Measurements from ENCODE around the gene SCN1A. TPM values are rescaled to one million over a fixed set of nuclear protein-coding genes. Genes with fewer than 3 reads are reported as not detected.
"Not testable (repeated sequence)": the region's sequence is repeated elsewhere in the genome, so short reads cannot be mapped to it uniquely, and the experiment has no call there.

Gene SCN1A
- total and polyA plus RNA-seq, 2 experiments from 2014 or later = 0.08 TPM; not detected in 1

GRCh38 chr2:166104773-166105172 lies 23.0 kb downstream of the SCN1A start:
- no peaks in the 10 kb centered on the region for H3F3A ChIP-seq (ENCODE audit: insufficient read depth)
- H3K9me2 ChIP-seq (ENCODE audit: insufficient read depth) = no peaks in the 10 kb centered on the region
- no peak overlapping the region for H2AFZ ChIP-seq

GRCh38 chr2:166104084-166104483 lies 23.7 kb downstream of the SCN1A start:
- H3K9ac ChIP-seq = no peak overlapping the region
- 82 to 91% methylated on average over 1 of the region's 1 CpG for whole genome bisulfite sequencing, 2 experiments (ENCODE audit: low coverage in 1 of 2, low lambda C conversion rate in 2 of 2, missing lambda C conversion rate in 2 of 2)
- H3K4me2 ChIP-seq (ENCODE audit: unreplicated experiment) = no peak overlapping the region
- TF ChIP-seq EZH2phosphoT487 (IDR thresholded peaks at IDR 0.05; ENCODE audit: insufficient read depth, low read depth) (no peak), EZH2 (IDR thresholded peaks at IDR 0.05; ENCODE audit: insufficient read depth, poor library complexity, severe bottlenecking) (no peak)
- H3K4me1 ChIP-seq (ENCODE audit: insufficient read depth) = no peaks in the 10 kb centered on the region
- no peak overlapping the region for H3K27ac ChIP-seq
- no peaks in the 10 kb centered on the region for H3K79me2 ChIP-seq (ENCODE audit: insufficient read depth)
- in situ Hi-C loops (cut with MboI) = no loop called here
- no peak overlapping the region for H3K4me3 ChIP-seq
- no peaks in the 10 kb centered on the region for H4K20me1 ChIP-seq (ENCODE audit: insufficient read depth)
- no peaks in the 10 kb centered on the region for H3K27me3 ChIP-seq (replicated peaks; ENCODE audit: insufficient read depth)
- H3K9me3 ChIP-seq (ENCODE audit: low read depth) = no peaks in the 10 kb centered on the region
- H3K9me2 ChIP-seq (ENCODE audit: insufficient read depth) = no peaks in the 10 kb centered on the region
- H3K36me3 ChIP-seq (ENCODE audit: low read depth) = no peaks in the 10 kb centered on the region
- H3F3A ChIP-seq (ENCODE audit: insufficient read depth) = no peaks in the 10 kb centered on the region
- DNase-seq = no peak
- H2AFZ ChIP-seq = no peak overlapping the region

More at GRCh38 chr2:166104773-166105172, 23.0 kb downstream of the SCN1A start:
- Histone ChIP-seq H3K79me2 (ENCODE audit: insufficient read depth) (no peaks in the 10 kb centered on the region), H3K9me3 (ENCODE audit: low read depth) (no peaks in the 10 kb centered on the region), H3K4me3 (no peak overlapping the region), H3K9ac (no peak overlapping the region), H3K36me3 (ENCODE audit: low read depth) (no peaks in the 10 kb centered on the region), H4K20me1 (ENCODE audit: insufficient read depth) (no peaks in the 10 kb centered on the region), H3K4me2 (ENCODE audit: unreplicated experiment) (no peak overlapping the region), H3K4me1 (ENCODE audit: insufficient read depth) (no peaks in the 10 kb centered on the region), H3K27me3 (replicated peaks; ENCODE audit: insufficient read depth) (no peaks in the 10 kb centered on the region), H3K27ac (no peak overlapping the region)
- TF ChIP-seq EZH2phosphoT487 (IDR thresholded peaks at IDR 0.05; ENCODE audit: insufficient read depth, low read depth) (no peak), EZH2 (IDR thresholded peaks at IDR 0.05; ENCODE audit: insufficient read depth, poor library complexity, severe bottlenecking) (no peak)
- DNase-seq = no peak
- in situ Hi-C loops (cut with MboI) = no loop called here
- 69 to 77% methylated on average over 3 of the region's 3 CpGs for WGBS, 2 experiments (ENCODE audit: low coverage in 1 of 2, low lambda C conversion rate in 2 of 2, missing lambda C conversion rate in 2 of 2)

- H3K4me1 ChIP-seq (ENCODE audit: insufficient read depth); H3F3A ChIP-seq (ENCODE audit: insufficient read depth); H3K79me2 ChIP-seq (ENCODE audit: insufficient read depth); H2AFZ ChIP-seq; H3K4me2 ChIP-seq (ENCODE audit: unreplicated experiment); H3K36me3 ChIP-seq (ENCODE audit: low read depth); H3K4me3 ChIP-seq; H4K20me1 ChIP-seq (ENCODE audit: insufficient read depth); H3K9me2 ChIP-seq (ENCODE audit: insufficient read depth); H3K9me3 ChIP-seq (ENCODE audit: low read depth); H3K27me3 ChIP-seq (replicated peaks; ENCODE audit: insufficient read depth); in situ Hi-C loops (cut with MboI); H3K27ac ChIP-seq; DNase-seq; H3K9ac ChIP-seq: not testable (repeated sequence)
- WGBS, 2 experiments (ENCODE audit: low coverage in 1 of 2, low lambda C conversion rate in 2 of 2, missing lambda C conversion rate in 2 of 2) = 91 to 92% methylated on average over 7 of the region's 7 CpGs
Measured at GRCh38 chr2:166103277-166103676, 24.5 kb downstream of the SCN1A start.

GRCh38 chr2:166094325-166094724 lies 33.5 kb downstream of the SCN1A start:
- H3K9me3 ChIP-seq (ENCODE audit: low read depth) = no peaks in the 10 kb centered on the region
- H3K36me3 ChIP-seq (ENCODE audit: low read depth) = no peaks in the 10 kb centered on the region
- H3K27me3 ChIP-seq (replicated peaks; ENCODE audit: insufficient read depth) = no peaks in the 10 kb centered on the region
- no peaks in the 10 kb centered on the region for H3K9me2 ChIP-seq (ENCODE audit: insufficient read depth)
- no peaks in the 10 kb centered on the region for H3F3A ChIP-seq (ENCODE audit: insufficient read depth)
- H3K4me1 ChIP-seq (ENCODE audit: insufficient read depth) = no peaks in the 10 kb centered on the region
- in situ Hi-C loops (cut with MboI) = no loop called here
- no peak overlapping the region for H3K4me3 ChIP-seq
- no peaks in the 10 kb centered on the region for H3K79me2 ChIP-seq (ENCODE audit: insufficient read depth)
- no peak overlapping the region for H3K4me2 ChIP-seq (ENCODE audit: unreplicated experiment)
- TF ChIP-seq EZH2 (IDR thresholded peaks at IDR 0.05; ENCODE audit: insufficient read depth, poor library complexity, severe bottlenecking) = no peak
- TF ChIP-seq EZH2phosphoT487 (IDR thresholded peaks at IDR 0.05; ENCODE audit: insufficient read depth, low read depth) = no peak
- no peak overlapping the region for H3K9ac ChIP-seq
- H3K27ac ChIP-seq = no peak overlapping the region
- H2AFZ ChIP-seq = no peak overlapping the region
- WGBS, 2 experiments (ENCODE audit: low coverage in 1 of 2, low lambda C conversion rate in 2 of 2, missing lambda C conversion rate in 2 of 2) = 80 to 88% methylated on average over 1 of the region's 1 CpG
- H4K20me1 ChIP-seq (ENCODE audit: insufficient read depth) = no peaks in the 10 kb centered on the region
- DNase-seq = no peak

- Histone ChIP-seq H3K27ac (no peak overlapping the region), H3K9ac (no peak overlapping the region), H3K36me3 (ENCODE audit: low read depth) (no peaks in the 10 kb centered on the region), H3K4me1 (ENCODE audit: insufficient read depth) (no peaks in the 10 kb centered on the region), H3F3A (ENCODE audit: insufficient read depth) (no peaks in the 10 kb centered on the region), H3K9me3 (ENCODE audit: low read depth) (no peaks in the 10 kb centered on the region), H3K4me3 (no peak overlapping the region), H3K4me2 (ENCODE audit: unreplicated experiment) (no peak overlapping the region), H2AFZ (no peak overlapping the region), H3K79me2 (ENCODE audit: insufficient read depth) (no peaks in the 10 kb centered on the region), H3K27me3 (replicated peaks; ENCODE audit: insufficient read depth) (no peaks in the 10 kb centered on the region), H3K9me2 (ENCODE audit: insufficient read depth) (no peaks in the 10 kb centered on the region), H4K20me1 (ENCODE audit: insufficient read depth) (no peaks in the 10 kb centered on the region)
- in situ Hi-C loops (cut with MboI) = no loop called here
- WGBS, 2 experiments (ENCODE audit: low coverage in 1 of 2, low lambda C conversion rate in 2 of 2, missing lambda C conversion rate in 2 of 2) = 71 to 79% methylated on average over 3 of the region's 3 CpGs
- peak; percentile 39 for DNase-seq
- TF ChIP-seq EZH2 (IDR thresholded peaks at IDR 0.05; ENCODE audit: insufficient read depth, poor library complexity, severe bottlenecking) (no peak), EZH2phosphoT487 (IDR thresholded peaks at IDR 0.05; ENCODE audit: insufficient read depth, low read depth) (no peak)
Measured at GRCh38 chr2:166092889-166093288, 34.9 kb downstream of the SCN1A start.
